Activated naive CD8-positive, alpha-beta T cell treated with anti-CD3 and anti-CD28 coated beads, Interleukin-2, amount 50 U/mL, for 24 hours (primary cell): ENCODE results near the gene ARMH3.
A peak's percentile ranks its signal among the peaks of the same experiment; 100 is the strongest.
"Not testable (repeated sequence)": the region's sequence is repeated elsewhere in the genome, so short reads cannot be mapped to it uniquely, and the experiment has no call there.

ENCODE experiments used
- ATAC-seq: fragments of 150-1000 bp; cut with Tn5 transposase; one replicate; pipeline ENCODE4 v1.10.0; 2021
- DNase-seq: peaks from one replicate; pipeline ENCODE4 v3.0.0; 2021
- H3K27ac Mint-ChIP-seq: one replicate; pipeline ENCODE4 v1.8.0; 2021; ENCODE audit warnings: mild to moderate bottlenecking, mixed read lengths
- H3K27me3 Mint-ChIP-seq: one replicate; pipeline ENCODE4 v1.8.0; 2021; ENCODE audit warnings: mixed read lengths
- H3K36me3 Mint-ChIP-seq: one replicate; pipeline ENCODE4 v1.8.0; 2021; ENCODE audit warnings: low read depth, mixed read lengths
- H3K4me1 Mint-ChIP-seq: one replicate; pipeline ENCODE4 v1.8.0; 2021; ENCODE audit warnings: mixed read lengths
- H3K4me3 Mint-ChIP-seq: one replicate; pipeline ENCODE4 v1.8.0; 2021; ENCODE audit warnings: mild to moderate bottlenecking, moderate library complexity, mixed read lengths
- H3K9me3 Mint-ChIP-seq: one replicate; pipeline ENCODE4 v1.8.0; 2021; ENCODE audit warnings: mixed read lengths

ARMH3 gene

GRCh38 chr10:101980677-101981076 lies 75.3 kb downstream of the ARMH3 start:
- H3K27ac Mint-ChIP-seq, H3K9me3 Mint-ChIP-seq, DNase-seq, H3K4me1 Mint-ChIP-seq, ATAC-seq, H3K4me3 Mint-ChIP-seq, H3K27me3 Mint-ChIP-seq: not testable (repeated sequence)
- H3K36me3 Mint-ChIP-seq, result peaks cover 13% of the 10 kb centered on the region

- H3K4me1 Mint-ChIP-seq, result peaks cover 26% of the 10 kb centered on the region
- H3K36me3 Mint-ChIP-seq, result peaks cover 18% of the 10 kb centered on the region
- no peak for DNase-seq
- H3K9me3 Mint-ChIP-seq, result no peaks in the 10 kb centered on the region
- H3K4me3 Mint-ChIP-seq, result peak overlapping the region; percentile 4
- no peaks in the 10 kb centered on the region for H3K27me3 Mint-ChIP-seq
- peak overlapping the region; percentile 78 for H3K27ac Mint-ChIP-seq
- ATAC-seq, result no peak
Measured at GRCh38 chr10:101974091-101974971, 81.6 kb downstream of the ARMH3 start.

GRCh38 chr10:101972761-101973160 lies 83.2 kb downstream of the ARMH3 start:
- no peaks in the 10 kb centered on the region for H3K27me3 Mint-ChIP-seq
- no peak for DNase-seq
- ATAC-seq, result no peak
- H3K4me1 Mint-ChIP-seq, result peaks cover 40% of the 10 kb centered on the region
- no peak overlapping the region for H3K4me3 Mint-ChIP-seq
- peaks cover 18% of the 10 kb centered on the region for H3K36me3 Mint-ChIP-seq
- H3K27ac Mint-ChIP-seq, result no peak overlapping the region
- no peaks in the 10 kb centered on the region for H3K9me3 Mint-ChIP-seq

- peaks cover 52% of the 10 kb centered on the region for H3K4me1 Mint-ChIP-seq
- peak overlapping the region; percentile 67 for H3K27ac Mint-ChIP-seq
- H3K4me3 Mint-ChIP-seq, result no peak overlapping the region
- DNase-seq, result no peak
- no peaks in the 10 kb centered on the region for H3K27me3 Mint-ChIP-seq
- ATAC-seq, result no peak
- H3K9me3 Mint-ChIP-seq, result no peaks in the 10 kb centered on the region
- peaks cover 18% of the 10 kb centered on the region for H3K36me3 Mint-ChIP-seq
Measured at GRCh38 chr10:101969412-101969922, 86.5 kb downstream of the ARMH3 start.

GRCh38 chr10:101968940-101969321 lies 87.0 kb downstream of the ARMH3 start:
- peak overlapping the region; percentile 32 for H3K27ac Mint-ChIP-seq
- H3K36me3 Mint-ChIP-seq, result peaks cover 18% of the 10 kb centered on the region
- peaks cover 46% of the 10 kb centered on the region for H3K4me1 Mint-ChIP-seq
- no peak overlapping the region for H3K4me3 Mint-ChIP-seq
- ATAC-seq (no peak), DNase-seq (no peak)
- H3K9me3 Mint-ChIP-seq, result no peaks in the 10 kb centered on the region
- H3K27me3 Mint-ChIP-seq, result no peaks in the 10 kb centered on the region

GRCh38 chr10:101968286-101968939 lies 87.6 kb downstream of the ARMH3 start:
- Mint-ChIP-seq H3K27me3 (no peaks in the 10 kb centered on the region), H3K36me3 (peaks cover 18% of the 10 kb centered on the region), H3K4me3 (no peak overlapping the region), H3K4me1 (peaks cover 41% of the 10 kb centered on the region), H3K9me3 (no peaks in the 10 kb centered on the region), H3K27ac (peak overlapping the region; percentile 3)
- DNase-seq (no peak), ATAC-seq (no peak)

GRCh38 chr10:101967713-101968112 lies 88.3 kb downstream of the ARMH3 start:
- peaks cover 18% of the 10 kb centered on the region for H3K36me3 Mint-ChIP-seq
- H3K9me3 Mint-ChIP-seq, result no peaks in the 10 kb centered on the region
- ATAC-seq (no peak), DNase-seq (no peak)
- H3K27me3 Mint-ChIP-seq, result no peaks in the 10 kb centered on the region
- no peak overlapping the region for H3K27ac Mint-ChIP-seq
- H3K4me3 Mint-ChIP-seq, result no peak overlapping the region
- H3K4me1 Mint-ChIP-seq, result peaks cover 39% of the 10 kb centered on the region

GRCh38 chr10:101967119-101967518 lies 88.9 kb downstream of the ARMH3 start:
- peaks cover 39% of the 10 kb centered on the region for H3K4me1 Mint-ChIP-seq
- no peak overlapping the region for H3K4me3 Mint-ChIP-seq
- H3K27ac Mint-ChIP-seq, result no peak overlapping the region
- peaks cover 18% of the 10 kb centered on the region for H3K36me3 Mint-ChIP-seq
- H3K27me3 Mint-ChIP-seq, result no peaks in the 10 kb centered on the region
- no peak for ATAC-seq
- DNase-seq, result no peak
- H3K9me3 Mint-ChIP-seq, result no peaks in the 10 kb centered on the region

- H3K9me3 Mint-ChIP-seq, result no peaks in the 10 kb centered on the region
- H3K4me3 Mint-ChIP-seq, result no peak overlapping the region
- no peak overlapping the region for H3K27ac Mint-ChIP-seq
- H3K27me3 Mint-ChIP-seq, result no peaks in the 10 kb centered on the region
- H3K4me1 Mint-ChIP-seq, result peaks cover 37% of the 10 kb centered on the region
- DNase-seq (no peak), ATAC-seq (no peak)
- H3K36me3 Mint-ChIP-seq, result peaks cover 9% of the 10 kb centered on the region
Measured at GRCh38 chr10:101965075-101965765, 90.8 kb downstream of the ARMH3 start.

- no peaks in the 10 kb centered on the region for H3K9me3 Mint-ChIP-seq
- H3K27ac Mint-ChIP-seq, result no peak overlapping the region
- H3K4me3 Mint-ChIP-seq, result no peak overlapping the region
- peaks cover 6% of the 10 kb centered on the region for H3K36me3 Mint-ChIP-seq
- no peak for ATAC-seq
- no peak for DNase-seq
- no peaks in the 10 kb centered on the region for H3K27me3 Mint-ChIP-seq
- peaks cover 10% of the 10 kb centered on the region for H3K4me1 Mint-ChIP-seq
Measured at GRCh38 chr10:101961591-101962498, 94.1 kb downstream of the ARMH3 start.

- Mint-ChIP-seq H3K27ac (no peak overlapping the region), H3K27me3 (no peaks in the 10 kb centered on the region), H3K4me3 (no peak overlapping the region), H3K9me3 (no peaks in the 10 kb centered on the region), H3K36me3 (peaks cover 13% of the 10 kb centered on the region), H3K4me1 (peaks cover 6% of the 10 kb centered on the region)
- DNase-seq (no peak), ATAC-seq (no peak)
Measured at GRCh38 chr10:101960879-101961395, 95.0 kb downstream of the ARMH3 start.

- Mint-ChIP-seq H3K4me1 (no peaks in the 10 kb centered on the region), H3K27me3 (no peaks in the 10 kb centered on the region), H3K27ac (no peak overlapping the region), H3K36me3 (peaks cover 19% of the 10 kb centered on the region), H3K4me3 (no peak overlapping the region), H3K9me3 (no peaks in the 10 kb centered on the region)
- ATAC-seq (no peak), DNase-seq (no peak)
Measured at GRCh38 chr10:101959346-101959916, 96.5 kb downstream of the ARMH3 start.

- no peak for ATAC-seq
- no peak for DNase-seq
- Mint-ChIP-seq H3K9me3 (no peaks in the 10 kb centered on the region), H3K27ac (no peak overlapping the region), H3K4me1 (no peaks in the 10 kb centered on the region), H3K4me3 (no peak overlapping the region), H3K27me3 (no peaks in the 10 kb centered on the region), H3K36me3 (peaks cover 26% of the 10 kb centered on the region)
Measured at GRCh38 chr10:101958691-101959090, 97.3 kb downstream of the ARMH3 start.
